H9 (cell line): ENCODE results near the gene IGFALS. TPM values are rescaled to one million over a fixed set of nuclear protein-coding genes. Genes with fewer than 3 reads are reported as not detected.

Source experiments
- DNase-seq: peaks from one replicate; pipeline ENCODE4 v3.0.0-alpha.2; 2017
- H2AFZ ChIP-seq: one replicate; pipeline ENCODE4 v1.6.1; 2013; ENCODE audit warnings: mild to moderate bottlenecking, low read length, control low read depth, moderate library complexity
- H2AK5ac ChIP-seq: 2 replicates; pipeline ENCODE4 v1.6.1; 2013; ENCODE audit warnings: low read length, control low read depth, mixed read lengths; ENCODE audit not compliant: insufficient read length
- H2BK120ac ChIP-seq: one replicate; pipeline ENCODE4 v1.6.1; 2013; ENCODE audit warnings: low read depth, mild to moderate bottlenecking, low read length, control low read depth, inconsistent platforms; ENCODE audit not compliant: poor library complexity, severe bottlenecking
- H2BK12ac ChIP-seq: 2 replicates; pipeline ENCODE4 v1.6.1; 2013; ENCODE audit warnings: low read length, control low read depth, mixed read lengths, low read depth; ENCODE audit not compliant: insufficient read length
- H2BK15ac ChIP-seq: 2 replicates; pipeline ENCODE4 v1.6.1; 2013; ENCODE audit warnings: low read depth, low read length, control low read depth
- H2BK20ac ChIP-seq: one replicate; pipeline ENCODE4 v1.6.1; 2013; ENCODE audit warnings: low read depth, mild to moderate bottlenecking, low read length, control low read depth, inconsistent platforms; ENCODE audit not compliant: poor library complexity, severe bottlenecking
- H2BK5ac ChIP-seq: 2 replicates; pipeline ENCODE4 v1.6.1; 2013; ENCODE audit warnings: low read length, control low read depth, mixed read lengths; ENCODE audit not compliant: insufficient read length
- H3K14ac ChIP-seq: 2 replicates; pipeline ENCODE4 v1.6.1; 2013; ENCODE audit warnings: low read length, control low read depth; ENCODE audit not compliant: insufficient read depth
- H3K18ac ChIP-seq: 2 replicates; pipeline ENCODE4 v1.6.1; 2013; ENCODE audit warnings: low read depth, mild to moderate bottlenecking, mixed read lengths, low read length, control low read depth; ENCODE audit not compliant: insufficient read length
- H3K23ac ChIP-seq: 2 replicates; pipeline ENCODE4 v1.6.1; 2013; ENCODE audit warnings: low read length, control low read depth, mixed read lengths, low read depth; ENCODE audit not compliant: insufficient read length
- H3K23me2 ChIP-seq: 2 replicates; pipeline ENCODE4 v1.6.1; 2013; ENCODE audit warnings: low read depth, mild to moderate bottlenecking, mixed read lengths, low read length, control low read depth; ENCODE audit not compliant: insufficient read length, poor library complexity, severe bottlenecking
- H3K27ac ChIP-seq: 2 replicates; pipeline ENCODE4 v1.5.1; 2013; ENCODE audit warnings: low read length, control low read depth, mixed read lengths, low read depth; ENCODE audit not compliant: insufficient read length
- H3K27me3 ChIP-seq: 2 replicates; pipeline ENCODE4 v1.6.1; 2013; ENCODE audit warnings: low read length, control low read depth, inconsistent platforms; ENCODE audit not compliant: insufficient read depth
- H3K4ac ChIP-seq: 2 replicates; pipeline ENCODE4 v1.6.1; 2013; ENCODE audit warnings: low read depth, mild to moderate bottlenecking, control low read depth, inconsistent platforms, low read length, moderate library complexity
- H3K4me1 ChIP-seq: 2 replicates; pipeline ENCODE4 v1.6.1; 2013; ENCODE audit warnings: low read length, control low read depth, inconsistent platforms; ENCODE audit not compliant: insufficient read depth
- H3K4me2 ChIP-seq: 2 replicates; pipeline ENCODE4 v1.6.1; 2013; ENCODE audit warnings: low read length, control low read depth, mixed read lengths; ENCODE audit not compliant: insufficient read length, insufficient read depth
- H3K56ac ChIP-seq: 2 replicates; pipeline ENCODE4 v1.6.1; 2013; ENCODE audit warnings: low read depth, mild to moderate bottlenecking, mixed read lengths, low read length, control low read depth; ENCODE audit not compliant: insufficient read length
- H3K79me1 ChIP-seq: 2 replicates; pipeline ENCODE4 v1.6.1; 2013; ENCODE audit warnings: low read depth, mild to moderate bottlenecking, moderate library complexity, low read length, control low read depth, inconsistent platforms; ENCODE audit not compliant: insufficient read depth, poor library complexity, severe bottlenecking
- H3K79me2 ChIP-seq: 2 replicates; pipeline ENCODE4 v1.6.1; 2013; ENCODE audit warnings: low read length, control low read depth, inconsistent platforms; ENCODE audit not compliant: insufficient read depth
- H3K9ac ChIP-seq: 2 replicates; pipeline ENCODE4 v1.6.1; 2013; ENCODE audit warnings: low read length, control low read depth, mixed read lengths; ENCODE audit not compliant: insufficient read length; ENCODE audit errors: extremely low read depth
- H3K9me3 ChIP-seq: one replicate; pipeline ENCODE4 v1.6.1; 2013; ENCODE audit warnings: low read depth, low read length, inconsistent platforms; ENCODE audit not compliant: control insufficient read depth
- H3T11ph ChIP-seq: one replicate; pipeline ENCODE4 v1.6.1; 2013; ENCODE audit warnings: mild to moderate bottlenecking, low read length, control low read depth, inconsistent platforms
- H4K20me1 ChIP-seq: one replicate; pipeline ENCODE4 v1.6.1; 2013; ENCODE audit not compliant: control insufficient read depth, insufficient read length, insufficient read depth
- H4K5ac ChIP-seq: 2 replicates; pipeline ENCODE4 v1.6.1; 2013; ENCODE audit warnings: low read depth, mild to moderate bottlenecking, mixed read lengths, low read length, control low read depth; ENCODE audit not compliant: insufficient read length
- H4K8ac ChIP-seq: replicated peaks from 2 replicates; pipeline ENCODE4 v1.6.1; 2013; ENCODE audit warnings: low read length, control low read depth, mixed read lengths, low read depth; ENCODE audit not compliant: insufficient read length
- H4K91ac ChIP-seq: 2 replicates; pipeline ENCODE4 v1.6.1; 2013; ENCODE audit warnings: low read depth, mild to moderate bottlenecking, moderate library complexity, mixed read lengths, low read length, control low read depth; ENCODE audit not compliant: insufficient read length
- H3K27ac Mint-ChIP-seq, 3 experiments: 2 replicates in 2 of 3; 3 replicates in 1 of 3; pipeline ENCODE4 v1.8.0; 2020 to 2021; ENCODE audit warnings: mixed read lengths in 3 of 3, mild to moderate bottlenecking in 1 of 3, moderate library complexity in 1 of 3
- H3K27me3 Mint-ChIP-seq: 2 replicates; pipeline ENCODE4 v1.8.0; 2021; ENCODE audit warnings: low read depth, mild to moderate bottlenecking, moderate library complexity, mixed read lengths
- H3K36me3 Mint-ChIP-seq, 3 experiments: 2 replicates in 2 of 3; 3 replicates in 1 of 3; pipeline ENCODE4 v1.8.0; 2020 to 2021; ENCODE audit warnings: low read depth in 3 of 3, mixed read lengths in 3 of 3; ENCODE audit not compliant: insufficient read depth in 1 of 3
- H3K4me1 Mint-ChIP-seq, 2 experiments: 2 replicates each; pipeline ENCODE4 v1.8.0; 2020; ENCODE audit warnings: mixed read lengths in 2 of 2
- H3K4me3 Mint-ChIP-seq, 2 experiments: 2 replicates in 1 of 2; 3 replicates in 1 of 2; pipeline ENCODE4 v1.8.0; 2020 to 2021; ENCODE audit warnings: mild to moderate bottlenecking in 2 of 2, mixed read lengths in 2 of 2, moderate library complexity in 1 of 2
- H3K9me3 Mint-ChIP-seq, 2 experiments: 2 replicates in 1 of 2; 3 replicates in 1 of 2; pipeline ENCODE4 v1.8.0; 2020; ENCODE audit warnings: mild to moderate bottlenecking in 2 of 2, mixed read lengths in 2 of 2, moderate library complexity in 1 of 2
- CTCF ChIP-seq: fragments of 200-600 bp; sonication (generic); conservative IDR thresholded peaks from 3 replicates; pipeline ENCODE4 v1.8.0; 2021; ENCODE audit warnings: antibody characterized with exemption, mild to moderate bottlenecking
- WGBS: extraction: QIAGEN DNeasy Blood & Tissue Kit; methylation state at CpG from one replicate; pipeline ENCODE4 v1.1.7; 2013; ENCODE audit warnings: missing lambda C conversion rate, low lambda C conversion rate, mixed read lengths; ENCODE audit not compliant: insufficient read length; ENCODE audit errors: extremely low coverage; 5-methylcytosine and 5-hydroxymethylcytosine counted together
- total RNA-seq: library from RNA; stranded (reverse); gene quantifications from 2 replicates; pipeline ENCODE4 v1.2.1, GENCODE V29; 2021

The IGFALS gene
- total RNA-seq, 1 experiment from 2014 or later, result not detected

- no peak overlapping the region for H3K9ac ChIP-seq
- Mint-ChIP-seq H3K27me3 (peaks cover 4% of the 10 kb centered on the region), H3K9me3 (no peaks in the 10 kb centered on the region; a peak in 1 of 5 replicates), H3K36me3 (peaks cover 0 to 4% (median 4%) of the 10 kb centered on the region in 3 experiments; a peak in 4 of 7 replicates), H3K27ac (no peak overlapping the region; a peak in 1 of 7 replicates), H3K4me1 (peaks cover 6 to 13% of the 10 kb centered on the region in 2 experiments), H3K4me3 (peak overlapping the region; percentile 34 to 35; a peak in 2 of 5 replicates)
- no peak overlapping the region for H3K18ac ChIP-seq
- H2BK20ac ChIP-seq, result no peak overlapping the region
- peaks cover 4% of the 10 kb centered on the region for H3K79me1 ChIP-seq
- H2AFZ ChIP-seq, result no peak overlapping the region
- H2BK120ac ChIP-seq, result no peak overlapping the region
- DNase-seq, result peak; percentile 75
- H3T11ph ChIP-seq, result no peak overlapping the region
- WGBS, result no CpG with 5 or more reads among the region's 9 CpGs
- H3K4me1 ChIP-seq, result peaks cover under 1% of the 10 kb centered on the region; the same call in 1 of the 2 replicates
- no peaks in the 10 kb centered on the region for H3K27me3 ChIP-seq
- no peak overlapping the region for H2BK12ac ChIP-seq
- H3K27ac ChIP-seq, result no peak overlapping the region
- H3K56ac ChIP-seq, result no peak overlapping the region
- no peak overlapping the region for H2BK5ac ChIP-seq
- H2BK15ac ChIP-seq, result no peak overlapping the region
- H3K14ac ChIP-seq, result no peak overlapping the region
- no peak overlapping the region for H3K23ac ChIP-seq
- no peaks in the 10 kb centered on the region for H3K9me3 ChIP-seq
- H3K4ac ChIP-seq, result no peak overlapping the region
- no peak overlapping the region for H4K91ac ChIP-seq
- no peaks in the 10 kb centered on the region for H4K20me1 ChIP-seq
- no peak overlapping the region for H2AK5ac ChIP-seq
- no peak overlapping the region for H4K8ac ChIP-seq
- H3K79me2 ChIP-seq, result peaks cover 3% of the 10 kb centered on the region; the same call in 1 of the 2 replicates
- no peak overlapping the region for H4K5ac ChIP-seq
- peaks cover 10% of the 10 kb centered on the region for H3K23me2 ChIP-seq
- peak; percentile 55 for TF ChIP-seq CTCF
- H3K4me2 ChIP-seq, result no peak overlapping the region
Measured at GRCh38 chr16:1823821-1824220, 30.3 kb upstream of the IGFALS start.
